ENCODE results near the gene GJA1.

GRCh38 chr6:121439926-121440325 is 4.5 kb downstream of the GJA1 start:
- TF ChIP-seq SMC3 (IDR thresholded peaks at IDR 0.05; ENCODE audit: low read depth, low read length): no peak
- TF ChIP-seq CTCF (conservative IDR thresholded peaks at IDR 0.05; ENCODE audit: low read depth, low read length): no peak
- no peak for TF ChIP-seq POLR2A (IDR thresholded peaks at IDR 0.05; ENCODE audit: low read depth, low read length)
- no peak for TF ChIP-seq CHD1 (IDR thresholded peaks at IDR 0.05; ENCODE audit: low read depth, low read length)
- no peak for TF ChIP-seq BHLHE40 (IDR thresholded peaks at IDR 0.05; ENCODE audit: low read depth, low read length)
- TF ChIP-seq ELK1 (IDR thresholded peaks at IDR 0.05; ENCODE audit: borderline replicate concordance, low read depth, low read length): no peak
- no peak for TF ChIP-seq MAFK (IDR thresholded peaks at IDR 0.05; ENCODE audit: low read depth, low read length)
- no peak for TF ChIP-seq USF2 (IDR thresholded peaks at IDR 0.05; ENCODE audit: low read depth, low read length)
- TF ChIP-seq RAD21 (IDR thresholded peaks at IDR 0.05; ENCODE audit: low read length): no peak
- no peak for TF ChIP-seq MXI1 (IDR thresholded peaks at IDR 0.05; ENCODE audit: borderline replicate concordance, low read depth, low read length)

Measured in IMR-90 (cell line).